GM19468 (cell line): ENCODE measurements around the gene KRT85.

Source experiments
- ATAC-seq: cut with Tn5 transposase; IDR thresholded peaks from one replicate; pipeline ENCODE4 v1.9.1; 2021; ENCODE audit warnings: mild to moderate bottlenecking, moderate library complexity, moderate number of reproducible peaks; ENCODE audit not compliant: unreplicated experiment; ENCODE audit errors: extremely low read depth

KRT85 gene

GRCh38 chr12:52395761-52396434 lies 28.6 kb upstream of the KRT85 start:
- ATAC-seq, result no peak

GRCh38 chr12:52394836-52395405 lies 27.6 kb upstream of the KRT85 start:
- ATAC-seq, result no peak

- ATAC-seq, result no peak
Measured at GRCh38 chr12:52392465-52393007, 25.3 kb upstream of the KRT85 start.

- no peak for ATAC-seq
Measured at GRCh38 chr12:52391618-52392002, 24.3 kb upstream of the KRT85 start.

GRCh38 chr12:52390739-52391617 lies 23.7 kb upstream of the KRT85 start:
- no peak for ATAC-seq

GRCh38 chr12:52389313-52390207 lies 22.3 kb upstream of the KRT85 start:
- no peak for ATAC-seq

GRCh38 chr12:52387859-52388258 lies 20.6 kb upstream of the KRT85 start:
- no peak for ATAC-seq

- no peak for ATAC-seq
Measured at GRCh38 chr12:52385226-52385702, 18.0 kb upstream of the KRT85 start, which contains the start of gene KRT84. TSS of gene KRT84 (minus strand) at chr12:52385652. CDS start at chr12:52385585, 67 bp downstream.

GRCh38 chr12:52383331-52383730 lies 16.1 kb upstream of the KRT85 start:
- no peak for ATAC-seq

GRCh38 chr12:52382854-52383253 lies 15.6 kb upstream of the KRT85 start:
- ATAC-seq, result no peak

- ATAC-seq, result no peak
Measured at GRCh38 chr12:52381206-52381605, 13.9 kb upstream of the KRT85 start.

GRCh38 chr12:52380271-52380694 lies 13.0 kb upstream of the KRT85 start:
- ATAC-seq, result no peak

- ATAC-seq, result no peak
Measured at GRCh38 chr12:52379536-52379935, 12.3 kb upstream of the KRT85 start.

GRCh38 chr12:52378091-52378490 lies 10.8 kb upstream of the KRT85 start:
- ATAC-seq, result no peak

GRCh38 chr12:52377266-52377665 lies 10.0 kb upstream of the KRT85 start:
- ATAC-seq, result no peak

GRCh38 chr12:52372216-52373154 lies 5.2 kb upstream of the KRT85 start:
- no peak for ATAC-seq

- no peak for ATAC-seq
Measured at GRCh38 chr12:52371716-52372115, 4.4 kb upstream of the KRT85 start.

GRCh38 chr12:52370926-52371608 lies 3.8 kb upstream of the KRT85 start:
- no peak for ATAC-seq
